Measurements from ENCODE around the gene TYMP. TPM values are rescaled to one million over a fixed set of nuclear protein-coding genes. Genes with fewer than 3 reads are reported as not detected.

Gene TYMP
- total and polyA plus RNA-seq, 10 of the 15 experiments (the other 5 are each of a cell fraction or from before 2014, with no cell fraction given) = 0.42 to 57.8 (median 24.6) TPM

DNA sequence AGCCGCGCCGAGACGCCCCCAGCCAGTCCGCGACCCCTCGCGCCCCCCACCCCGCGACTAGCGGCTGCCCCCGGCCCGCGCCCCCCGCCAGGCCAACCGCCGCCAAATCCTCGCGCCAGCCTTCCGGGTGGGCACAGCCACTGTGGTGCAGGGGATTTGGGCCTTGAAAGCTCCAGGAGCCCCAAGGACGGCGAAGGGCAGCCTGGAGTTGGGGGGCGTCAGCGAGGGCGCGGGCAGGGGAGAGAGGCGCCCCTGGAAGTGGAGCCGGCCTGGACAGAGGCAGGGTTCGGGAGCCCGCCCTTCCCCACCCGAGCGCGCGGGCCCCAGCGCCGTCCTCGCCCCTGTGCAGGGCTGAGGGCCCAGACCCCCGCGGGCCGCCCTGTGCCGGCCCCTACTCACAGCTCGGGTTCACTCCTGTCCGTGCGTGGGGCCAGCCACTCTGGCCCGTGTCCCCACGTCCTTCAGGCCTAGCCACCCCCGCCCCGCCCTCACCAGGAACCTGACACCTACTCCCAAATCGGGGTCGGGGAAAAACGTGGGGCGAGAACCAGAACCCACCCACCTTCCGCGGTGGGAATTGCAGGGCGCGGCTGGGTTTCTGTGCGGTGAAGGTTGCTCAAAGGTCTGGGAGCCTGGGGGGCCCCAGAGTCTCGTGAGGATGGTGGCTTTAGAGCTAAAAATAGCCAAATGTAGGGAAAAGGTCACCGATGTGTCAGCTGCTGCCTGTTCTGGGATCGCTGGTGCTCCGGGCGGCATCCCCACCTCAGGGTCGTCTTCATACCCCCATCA lies 48.4 kb upstream of the TYMP start, which contains the start of gene CPT1B (continued):
- TF ChIP-seq, protein P1, sequence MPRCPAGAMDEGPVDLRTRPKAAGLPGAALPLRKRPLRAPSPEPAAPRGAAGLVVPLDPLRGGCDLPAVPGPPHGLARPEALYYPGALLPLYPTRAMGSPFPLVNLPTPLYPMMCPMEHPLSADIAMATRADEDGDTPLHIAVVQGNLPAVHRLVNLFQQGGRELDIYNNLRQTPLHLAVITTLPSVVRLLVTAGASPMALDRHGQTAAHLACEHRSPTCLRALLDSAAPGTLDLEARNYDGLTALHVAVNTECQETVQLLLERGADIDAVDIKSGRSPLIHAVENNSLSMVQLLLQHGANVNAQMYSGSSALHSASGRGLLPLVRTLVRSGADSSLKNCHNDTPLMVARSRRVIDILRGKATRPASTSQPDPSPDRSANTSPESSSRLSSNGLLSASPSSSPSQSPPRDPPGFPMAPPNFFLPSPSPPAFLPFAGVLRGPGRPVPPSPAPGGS (IDR thresholded peaks at IDR 0.05; ENCODE audit: borderline replicate concordance, insufficient read depth, low read depth, low read length, poor library complexity, severe bottlenecking) = no peak
- TF ChIP-seq, protein P2, sequence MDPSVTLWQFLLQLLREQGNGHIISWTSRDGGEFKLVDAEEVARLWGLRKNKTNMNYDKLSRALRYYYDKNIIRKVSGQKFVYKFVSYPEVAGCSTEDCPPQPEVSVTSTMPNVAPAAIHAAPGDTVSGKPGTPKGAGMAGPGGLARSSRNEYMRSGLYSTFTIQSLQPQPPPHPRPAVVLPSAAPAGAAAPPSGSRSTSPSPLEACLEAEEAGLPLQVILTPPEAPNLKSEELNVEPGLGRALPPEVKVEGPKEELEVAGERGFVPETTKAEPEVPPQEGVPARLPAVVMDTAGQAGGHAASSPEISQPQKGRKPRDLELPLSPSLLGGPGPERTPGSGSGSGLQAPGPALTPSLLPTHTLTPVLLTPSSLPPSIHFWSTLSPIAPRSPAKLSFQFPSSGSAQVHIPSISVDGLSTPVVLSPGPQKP (IDR thresholded peaks at IDR 0.05; ENCODE audit: low read depth, low read length) = no peak
- TF ChIP-seq MEF2A (IDR thresholded peaks at IDR 0.05; ENCODE audit: insufficient read depth, low read depth, low read length) = peak; percentile 55; the same call in 1 of the 2 replicates

DNA sequence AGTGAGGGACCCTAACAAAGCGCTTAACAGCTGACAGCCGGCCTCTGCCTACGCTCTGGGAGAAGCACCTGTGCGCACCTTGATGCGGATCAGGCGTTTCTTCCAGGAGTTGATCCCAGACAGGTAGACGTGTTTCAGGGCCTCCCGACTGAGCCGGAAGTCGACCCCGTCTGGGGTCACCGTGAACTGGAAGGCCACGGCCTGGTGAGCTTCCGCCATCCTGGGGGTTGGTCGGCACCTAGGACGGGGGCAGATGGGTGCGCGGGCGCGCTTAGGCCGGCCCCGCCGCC lies 47.8 kb upstream of the TYMP start:
- H3K27me3 ChIP-seq (replicated peaks in 1 of 2; ENCODE audit: control insufficient read depth in 2 of 2, insufficient read depth in 2 of 2, low read length in 1 of 2) = no peaks in the 10 kb centered on the region
- ChIA-PET POLR2A (no interaction called here), SMC1A (ENCODE audit: uncharacterized antibody, unreplicated experiment) (no interaction called here), RAD21 (ENCODE audit: unreplicated experiment) (no interaction called here), CTCF (interaction anchor here (0.8 kb wide), 1 partner anchor 30 kb away, joined by 3 read pairs; no protein-coding TSS in a partner anchor)
- no peak overlapping the region; the same call in 1 of the 2 replicates for H2AFZ ChIP-seq (ENCODE audit: control insufficient read depth, low read depth, low read length)
- in situ Hi-C loops (cut with MboI) = no loop called here
- H3K79me2 ChIP-seq (ENCODE audit: control insufficient read depth, insufficient read depth, low read length) = peaks cover 13% of the 10 kb centered on the region
- TF ChIP-seq POLR2A (IDR thresholded peaks at IDR 0.05; ENCODE audit: low read depth, low read length) (peak; percentile 12; the same call in 1 of the 2 replicates), IKZF2 (IDR thresholded peaks at IDR 0.05) (no peak), YY1 (IDR thresholded peaks at IDR 0.05; ENCODE audit: low read depth, low read length) (no peak)
- TF ChIP-seq, protein P3, sequence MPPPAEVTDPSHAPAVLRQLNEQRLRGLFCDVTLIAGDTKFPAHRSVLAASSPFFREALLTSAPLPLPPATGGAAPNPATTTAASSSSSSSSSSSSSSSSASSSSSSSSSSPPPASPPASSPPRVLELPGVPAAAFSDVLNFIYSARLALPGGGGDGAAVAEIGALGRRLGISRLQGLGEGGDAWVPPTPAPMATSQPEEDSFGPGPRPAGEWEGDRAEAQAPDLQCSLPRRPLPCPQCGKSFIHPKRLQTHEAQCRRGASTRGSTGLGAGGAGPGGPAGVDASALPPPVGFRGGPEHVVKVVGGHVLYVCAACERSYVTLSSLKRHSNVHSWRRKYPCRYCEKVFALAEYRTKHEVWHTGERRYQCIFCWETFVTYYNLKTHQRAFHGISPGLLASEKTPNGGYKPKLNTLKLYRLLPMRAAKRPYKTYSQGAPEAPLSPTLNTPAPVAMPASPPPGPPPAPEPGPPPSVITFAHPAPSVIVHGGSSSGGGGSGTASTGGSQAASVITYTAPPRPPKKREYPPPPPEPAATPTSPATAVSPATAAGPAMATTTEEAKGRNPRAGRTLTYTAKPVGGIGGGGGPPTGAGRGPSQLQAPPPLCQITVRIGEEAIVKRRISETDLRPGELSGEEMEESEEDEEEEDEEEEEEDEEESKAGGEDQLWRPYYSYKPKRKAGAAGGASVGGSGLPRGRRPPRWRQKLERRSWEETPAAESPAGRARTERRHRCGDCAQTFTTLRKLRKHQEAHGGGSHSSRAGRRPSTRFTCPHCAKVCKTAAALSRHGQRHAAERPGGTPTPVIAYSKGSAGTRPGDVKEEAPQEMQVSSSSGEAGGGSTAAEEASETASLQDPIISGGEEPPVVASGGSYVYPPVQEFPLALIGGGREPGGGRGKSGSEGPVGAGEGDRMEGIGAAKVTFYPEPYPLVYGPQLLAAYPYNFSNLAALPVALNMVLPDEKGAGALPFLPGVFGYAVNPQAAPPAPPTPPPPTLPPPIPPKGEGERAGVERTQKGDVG (CRISPR knock-in tag; IDR thresholded peaks at IDR 0.05) = no peak
- H3K4me3 ChIP-seq = no peak overlapping the region
- WGBS (ENCODE audit: insufficient coverage, insufficient replicate concordance, low lambda C conversion rate, missing lambda C conversion rate) = 46% methylated on average over 15 of the region's 23 CpGs
- H3K36me3 ChIP-seq (ENCODE audit: control insufficient read depth in 2 of 2, insufficient read depth in 2 of 2, low read length in 1 of 2) = peaks cover 4 to 8% of the 10 kb centered on the region in 2 experiments; a peak in 3 of 4 replicates
- FAIRE-seq = no peak
- H3K4me1 ChIP-seq (ENCODE audit: control insufficient read depth, insufficient read depth, low read length) = peaks cover 15% of the 10 kb centered on the region
- no peaks in the 10 kb centered on the region for H4K20me1 ChIP-seq (ENCODE audit: control insufficient read depth, insufficient read depth)
- H3K27ac ChIP-seq (ENCODE audit: control insufficient read depth, insufficient read depth) = no peak overlapping the region; the same call in 1 of the 2 replicates
- peak overlapping the region; percentile 60 for H3K9ac ChIP-seq (ENCODE audit: control insufficient read depth, insufficient read depth, low read length)
- H3K4me2 ChIP-seq (ENCODE audit: control insufficient read depth, insufficient read depth) = 0 out of 2 replicates have a peak overlapping the region, but pooled peaks have one; percentile 42
- intact Hi-C loops (cut with micrococcal nuclease; ENCODE audit: unreplicated experiment) = no loop called here
- no peak for DNase-seq (ENCODE audit: low read depth, low spot score)
- BruUV-seq (replicated peaks) = no TSS peak
- H3K9me3 ChIP-seq (replicated peaks; ENCODE audit: control insufficient read depth, insufficient read depth, low read length) = no peaks in the 10 kb centered on the region
- no peak for ATAC-seq
